GM13976 (cell line): Measurements from ENCODE around the gene SEC24C.

Experiments
- DNase-seq: peaks from one replicate; pipeline ENCODE4 v3.0.0; 2012; ENCODE audit warnings: low spot score
- in situ Hi-C: fragments of 300-500 bp; cut with MboI; formaldehyde crosslinking; loops from one replicate; pipeline ENCODE4 v1.12.0; 2022; ENCODE audit warnings: low sequenced_read_pairs, mixed read lengths, inconsistent platforms; ENCODE audit not compliant: unreplicated experiment
- TF ChIP-seq, protein P1 (sequence below): IDR thresholded peaks from 2 replicates; pipeline ENCODE4 v1.5.1; 2012; ENCODE audit warnings: borderline replicate concordance, mild to moderate bottlenecking; ENCODE audit not compliant: insufficient read depth; ENCODE audit errors: extremely low read depth, missing control alignments, control extremely low read depth

SEC24C gene

DNA sequence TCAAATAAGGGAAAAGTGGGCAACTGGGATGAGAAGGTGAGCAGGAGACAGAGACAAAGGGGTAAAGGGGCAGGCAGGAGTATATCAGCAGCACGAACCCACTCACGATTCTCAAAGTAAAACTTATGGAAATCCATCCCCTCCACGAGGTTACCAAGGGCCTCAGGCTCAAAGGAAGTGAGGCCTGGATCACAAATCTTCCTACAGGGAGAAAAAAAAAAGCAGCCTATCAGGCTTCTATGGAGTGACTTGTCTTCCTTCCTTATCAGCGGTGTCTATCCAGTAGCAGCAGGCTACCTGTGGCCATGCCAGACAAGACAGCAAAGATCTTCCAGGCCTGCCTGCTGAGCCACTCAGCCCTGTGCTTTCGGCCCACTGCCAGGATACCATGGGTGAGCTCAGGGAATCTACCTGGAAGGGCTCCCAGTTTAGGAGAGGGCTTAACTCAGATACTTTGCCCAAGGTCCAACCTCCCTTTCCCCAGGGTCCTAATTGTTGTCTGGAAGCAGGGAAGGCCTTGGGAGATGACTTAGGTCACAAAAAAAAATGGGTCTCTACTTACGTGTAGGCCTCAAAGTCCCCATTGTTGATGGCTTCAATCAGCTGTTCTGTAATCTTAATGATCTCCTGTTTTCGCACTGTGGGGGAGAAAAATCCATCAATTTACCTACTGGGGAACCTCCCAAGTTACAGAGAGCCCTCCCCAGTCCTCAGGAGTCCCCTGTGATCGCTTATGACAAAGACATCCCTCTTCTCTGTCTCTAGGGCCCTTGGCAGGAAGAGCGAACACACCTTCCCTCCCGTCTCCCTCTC is 73.0 kb downstream of the SEC24C start:
- in situ Hi-C loops, result no loop called here
- TF ChIP-seq, protein P1, sequence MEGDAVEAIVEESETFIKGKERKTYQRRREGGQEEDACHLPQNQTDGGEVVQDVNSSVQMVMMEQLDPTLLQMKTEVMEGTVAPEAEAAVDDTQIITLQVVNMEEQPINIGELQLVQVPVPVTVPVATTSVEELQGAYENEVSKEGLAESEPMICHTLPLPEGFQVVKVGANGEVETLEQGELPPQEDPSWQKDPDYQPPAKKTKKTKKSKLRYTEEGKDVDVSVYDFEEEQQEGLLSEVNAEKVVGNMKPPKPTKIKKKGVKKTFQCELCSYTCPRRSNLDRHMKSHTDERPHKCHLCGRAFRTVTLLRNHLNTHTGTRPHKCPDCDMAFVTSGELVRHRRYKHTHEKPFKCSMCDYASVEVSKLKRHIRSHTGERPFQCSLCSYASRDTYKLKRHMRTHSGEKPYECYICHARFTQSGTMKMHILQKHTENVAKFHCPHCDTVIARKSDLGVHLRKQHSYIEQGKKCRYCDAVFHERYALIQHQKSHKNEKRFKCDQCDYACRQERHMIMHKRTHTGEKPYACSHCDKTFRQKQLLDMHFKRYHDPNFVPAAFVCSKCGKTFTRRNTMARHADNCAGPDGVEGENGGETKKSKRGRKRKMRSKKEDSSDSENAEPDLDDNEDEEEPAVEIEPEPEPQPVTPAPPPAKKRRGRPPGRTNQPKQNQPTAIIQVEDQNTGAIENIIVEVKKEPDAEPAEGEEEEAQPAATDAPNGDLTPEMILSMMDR, result no peak
- no peak for DNase-seq

DNA sequence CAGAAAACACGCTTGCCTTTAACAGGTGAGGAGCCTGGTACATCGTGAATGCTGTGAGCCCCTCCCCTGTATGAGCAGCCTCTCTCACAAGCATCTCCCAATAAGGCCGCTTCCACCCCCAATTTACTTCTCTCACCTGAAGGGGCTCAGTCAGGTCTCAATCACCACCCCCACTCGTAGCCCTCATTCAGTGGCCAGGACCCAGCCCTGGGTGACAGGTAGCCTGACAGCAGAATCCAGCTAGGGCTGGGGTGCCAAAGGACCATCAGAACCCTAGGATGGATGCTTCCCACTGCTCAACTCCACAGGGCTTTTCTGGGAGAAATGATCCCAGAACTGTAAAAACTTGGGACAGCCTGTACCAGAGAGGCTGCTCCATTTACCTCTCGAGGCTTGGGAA is 73.7 kb downstream of the SEC24C start:
- in situ Hi-C loops, result no loop called here
- no peak for DNase-seq
- TF ChIP-seq, protein P1, result no peak

DNA sequence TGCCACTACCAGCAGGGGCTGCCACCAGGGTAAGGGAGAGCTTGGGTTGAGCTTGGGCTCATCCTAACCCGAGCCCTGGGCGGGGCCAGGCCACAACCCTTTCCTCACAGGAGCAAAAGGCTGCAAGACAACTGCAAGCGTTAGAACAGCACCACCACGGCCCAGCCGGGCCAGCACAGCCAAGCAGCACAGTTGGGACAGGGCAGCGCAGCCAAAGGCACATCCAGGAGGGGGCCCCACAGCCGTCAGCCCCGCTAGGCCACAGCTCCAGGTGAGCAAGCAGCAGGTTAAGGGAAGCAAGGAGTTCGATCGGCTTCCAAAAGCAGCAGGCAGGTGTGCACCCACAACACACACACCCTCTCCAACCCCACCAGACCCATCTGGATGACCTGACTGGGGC is 74.2 kb downstream of the SEC24C start:
- in situ Hi-C loops, result no loop called here
- TF ChIP-seq, protein P1, result no peak
- no peak for DNase-seq

DNA sequence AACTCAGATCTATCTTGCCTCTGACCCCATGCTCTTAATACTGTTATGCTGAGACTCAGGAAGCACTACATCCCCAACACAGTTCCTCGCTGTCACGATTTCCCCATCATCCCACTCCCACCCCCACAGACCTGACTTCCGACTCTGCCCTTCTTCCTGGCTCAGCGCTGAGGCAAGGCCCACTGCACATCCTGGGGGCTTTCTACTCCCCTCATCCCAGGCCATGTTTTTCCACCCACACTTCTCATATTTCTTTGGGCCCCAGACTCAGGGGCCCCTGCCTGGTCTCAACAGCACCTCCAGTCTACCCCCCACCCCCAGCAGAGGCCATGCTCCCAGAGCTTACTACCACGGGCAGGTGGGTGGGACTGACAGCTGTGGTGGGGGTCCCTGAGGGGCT is 74.9 kb downstream of the SEC24C start:
- no peak for DNase-seq
- in situ Hi-C loops, result no loop called here
- TF ChIP-seq, protein P1, result no peak

DNA sequence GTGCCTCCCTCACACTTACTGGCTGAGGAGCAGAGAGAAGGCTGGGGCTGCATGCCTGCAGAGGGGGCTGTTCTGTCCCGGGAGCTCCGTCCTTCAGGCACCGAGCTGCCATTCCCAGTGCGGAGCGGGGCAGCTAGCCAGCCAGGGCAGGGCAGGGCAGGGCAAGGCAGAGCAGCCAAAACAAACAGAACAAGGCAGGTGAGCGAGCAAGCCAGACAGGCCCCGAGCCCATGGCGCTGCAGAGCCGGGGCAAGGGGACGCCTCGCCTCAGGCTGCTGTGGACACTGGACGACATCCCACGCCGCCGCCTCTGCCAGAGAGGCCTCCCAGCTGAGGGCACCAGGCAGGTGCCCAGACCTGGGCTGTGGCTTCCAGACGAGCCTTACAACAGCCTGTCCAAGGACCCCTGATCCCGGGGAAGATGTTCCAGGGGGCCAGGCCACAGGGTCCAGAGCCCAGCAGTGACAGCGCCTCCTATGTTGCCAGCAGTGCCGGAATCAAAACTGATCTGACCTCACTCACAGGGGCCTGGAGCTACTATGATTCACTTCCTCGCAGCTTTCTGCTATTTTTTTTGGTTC is 75.4 kb downstream of the SEC24C start:
- TF ChIP-seq, protein P1, result no peak
- DNase-seq, result no peak
- in situ Hi-C loops, result no loop called here
